Sigmoid colon (tissue), 7 donors: ENCODE measurements around the gene DGKD. TPM values are rescaled to one million over a fixed set of nuclear protein-coding genes. Genes with fewer than 3 reads are reported as not detected.

Source experiments
- DNase-seq: peaks from one replicate; pipeline ENCODE4 v3.0.0-alpha.2; 2019
- H3K27ac ChIP-seq, 4 donors: fragments of 200-600 bp; sonication (generic); one replicate each; pipeline ENCODE4 v1.5.1; 2016 to 2019; ENCODE audit warnings: mild to moderate bottlenecking in 1 of 4
- H3K27me3 ChIP-seq, 3 donors: fragments of 200-600 bp; sonication (generic); one replicate each; pipeline ENCODE4 v1.5.1; 2019; ENCODE audit warnings: mild to moderate bottlenecking in 1 of 3
- H3K36me3 ChIP-seq, 4 donors: fragments of 200-600 bp; sonication (generic); one replicate each; pipeline ENCODE4 v1.5.1; 2016 to 2019
- H3K4me1 ChIP-seq, 4 donors: fragments of 200-600 bp; sonication (generic); one replicate each; pipeline ENCODE4 v1.5.1; 2017 to 2019
- H3K4me3 ChIP-seq, 4 donors: fragments of 200-600 bp; sonication (generic); one replicate each; pipeline ENCODE4 v1.5.1; 2017 to 2019; ENCODE audit warnings: mild to moderate bottlenecking in 2 of 4, moderate library complexity in 1 of 4
- H3K9me3 ChIP-seq, 4 donors: fragments of 200-600 bp in 3 of 4; sonication (generic) in 3 of 4; one replicate each; pipeline versions ENCODE4 v1.5.1 to v1.6.1; 2013 to 2019
- CTCF ChIP-seq, 4 experiments: fragments of 450-650 bp in 3 of 4; fragments of 200-600 bp in 1 of 4; IDR thresholded peaks; one replicate each; pipeline ENCODE4 v1.5.1; 2016 to 2019; ENCODE audit warnings: antibody characterized with exemption in 4 of 4, mild to moderate bottlenecking in 3 of 4, moderate library complexity in 2 of 4
- EP300 ChIP-seq, 4 donors: sonication (generic); formaldehyde crosslinking; IDR thresholded peaks; one replicate each; pipeline ENCODE4 v1.6.1; 2017; ENCODE audit warnings: antibody characterized with exemption in 4 of 4
- POLR2A ChIP-seq, 2 donors: fragments of 450-650 bp; IDR thresholded peaks; one replicate each; pipeline ENCODE4 v1.6.1; 2016; ENCODE audit warnings: antibody characterized with exemption in 2 of 2, mild to moderate bottlenecking in 2 of 2, moderate library complexity in 2 of 2
- POLR2AphosphoS5 ChIP-seq, 4 donors: sonication (generic); formaldehyde crosslinking; IDR thresholded peaks; one replicate each; pipeline ENCODE4 v1.6.1; 2017; ENCODE audit warnings: antibody characterized with exemption in 4 of 4
- WGBS, 2 donors: extraction: QIAGEN DNeasy Blood & Tissue Kit; methylation state at CpG; one replicate each; pipeline ENCODE4 v1.1.7; 2013; 5-methylcytosine and 5-hydroxymethylcytosine counted together
- intact Hi-C: fragments of 100-400 bp; cut with DNase I; formaldehyde crosslinking; loops from one replicate; pipeline ENCODE4 v1.15.1; 2023
- polyA plus RNA-seq, 3 donors: library from polyadenylated mRNA; stranded (reverse); fragments of 200-250 nt; gene quantifications; one replicate each; pipeline ENCODE4 v1.2.3, GENCODE V29; 2013
- total RNA-seq, 4 donors: library from RNA; depleted of rRNA; stranded (reverse); fragments of >200 nt; gene quantifications; one replicate each; pipeline ENCODE4 v1.1.0, GENCODE V29; 2016
- donor health status: healthy with polysubstance abuse.
- donor health status: Bipolar disorder and iron deficiency.
- donor health status: healthy.

Gene DGKD
- total and polyA plus RNA-seq, 7 donors, result 10.7 to 67.0 (median 19.7) TPM

GRCh38 chr2:233342301-233342700 lies 12.0 kb upstream of the DGKD start:
- DNase-seq, result no peak
- Histone ChIP-seq H3K27ac (no peak overlapping the region), H3K9me3 (no peaks in the 10 kb centered on the region), H3K4me3 (no peak overlapping the region), H3K4me1 (no peaks in the 10 kb centered on the region), H3K36me3 (no peaks in the 10 kb centered on the region), H3K27me3 (no peaks in the 10 kb centered on the region)
- TF ChIP-seq POLR2A (IDR thresholded peaks at IDR 0.05), result no peak
- intact Hi-C loops, result no loop called here
- 81 to 89% methylated on average over 5 of the region's 5 CpGs for WGBS, 2 donors

DNA sequence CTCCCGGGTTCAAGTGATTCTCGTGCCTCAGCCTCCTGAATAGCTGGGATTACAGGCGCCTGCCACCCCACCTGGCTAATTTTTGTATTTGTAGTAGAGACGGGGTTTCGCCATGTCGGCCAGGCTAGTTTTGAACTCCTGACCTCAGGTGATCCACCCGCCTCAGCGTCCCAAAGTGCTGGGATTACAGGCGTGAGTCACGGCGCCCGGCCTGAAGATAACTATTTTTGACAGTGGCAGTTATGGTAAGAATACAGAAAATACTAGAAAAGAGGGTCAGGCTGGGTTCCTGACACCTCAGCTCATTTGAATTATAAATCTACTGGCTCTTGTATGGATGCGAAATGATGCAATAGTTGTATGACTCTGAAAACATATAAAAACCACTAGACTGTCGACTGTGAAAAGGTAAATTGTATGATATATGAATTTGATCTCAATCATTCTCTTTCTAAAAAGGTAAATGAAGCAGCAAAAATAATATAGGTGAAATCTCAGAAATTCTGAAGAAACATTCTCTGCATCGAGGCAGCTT lies 11.1 kb upstream of the DGKD start:
- no peaks in the 10 kb centered on the region for H3K27me3 ChIP-seq
- H3K9me3 ChIP-seq, result no peaks in the 10 kb centered on the region
- H3K27ac ChIP-seq, result no peak overlapping the region
- 93 to 94% methylated on average over 15 of the region's 15 CpGs for WGBS, 2 donors
- TF ChIP-seq POLR2AphosphoS5 (IDR thresholded peaks at IDR 0.05) (no peak), CTCF (IDR thresholded peaks at IDR 0.05) (no peak), POLR2A (IDR thresholded peaks at IDR 0.05) (no peak), EP300 (IDR thresholded peaks at IDR 0.05) (no peak)
- no peak for DNase-seq
- intact Hi-C loops, result no loop called here
- H3K36me3 ChIP-seq, result no peaks in the 10 kb centered on the region
- no peak overlapping the region for H3K4me3 ChIP-seq
- no peaks in the 10 kb centered on the region for H3K4me1 ChIP-seq

DNA sequence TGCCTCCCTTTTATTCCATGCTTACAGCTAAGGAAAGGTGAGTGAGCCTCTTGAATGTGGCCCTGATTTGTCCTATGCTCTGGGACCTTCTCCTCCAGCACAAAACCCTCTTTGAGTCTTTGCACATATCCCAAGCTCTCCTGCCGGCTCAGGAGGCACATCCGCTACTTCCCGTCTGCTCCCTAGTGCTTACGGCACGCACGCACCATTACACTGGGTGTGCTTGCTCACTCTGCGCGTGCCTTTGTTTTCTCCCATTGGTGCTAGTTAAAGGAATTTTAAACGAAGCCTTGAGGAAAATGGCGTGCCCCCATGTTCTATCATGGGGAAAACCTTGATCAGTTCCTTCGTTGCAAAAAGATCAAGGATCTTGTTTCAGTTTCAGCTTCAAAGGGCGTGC lies 7.9 kb upstream of the DGKD start:
- no peak for DNase-seq
- WGBS, 2 donors, result 93 to 95% methylated on average over 12 of the region's 12 CpGs
- no peak overlapping the region for H3K4me3 ChIP-seq
- no peaks in the 10 kb centered on the region for H3K27me3 ChIP-seq
- H3K27ac ChIP-seq, result no peak overlapping the region
- no peaks in the 10 kb centered on the region for H3K4me1 ChIP-seq
- TF ChIP-seq POLR2AphosphoS5 (IDR thresholded peaks at IDR 0.05), result no peak
- TF ChIP-seq CTCF (IDR thresholded peaks at IDR 0.05), result no peak
- TF ChIP-seq EP300 (IDR thresholded peaks at IDR 0.05), result no peak
- H3K36me3 ChIP-seq, result no peaks in the 10 kb centered on the region
- intact Hi-C loops, result no loop called here
- H3K9me3 ChIP-seq, result no peaks in the 10 kb centered on the region

DNA sequence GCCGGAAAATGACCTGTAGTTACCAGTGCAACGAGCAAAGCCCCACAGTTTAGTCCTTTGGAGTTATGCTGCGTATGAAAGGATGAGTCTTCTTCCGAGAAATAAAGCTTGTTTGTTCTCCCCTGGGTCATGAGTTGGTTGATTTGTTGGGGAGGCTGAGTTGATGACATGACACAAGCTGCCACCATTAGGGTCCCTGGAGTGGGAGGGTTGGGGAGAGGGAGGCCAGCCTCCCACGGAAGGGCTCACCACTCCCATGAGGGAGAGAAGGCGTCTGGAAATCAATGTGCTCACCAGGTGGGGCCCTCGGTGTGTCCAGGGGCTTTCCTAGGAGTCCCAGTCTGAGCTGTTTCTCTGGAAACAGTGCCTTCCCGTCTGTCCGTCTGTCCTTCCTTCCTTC lies 7.4 kb upstream of the DGKD start:
- H3K9me3 ChIP-seq, result no peaks in the 10 kb centered on the region
- no peak for TF ChIP-seq POLR2A (IDR thresholded peaks at IDR 0.05)
- no peak for TF ChIP-seq EP300 (IDR thresholded peaks at IDR 0.05)
- no peak for TF ChIP-seq CTCF (IDR thresholded peaks at IDR 0.05)
- TF ChIP-seq POLR2AphosphoS5 (IDR thresholded peaks at IDR 0.05), result no peak
- intact Hi-C loops, result no loop called here
- H3K4me1 ChIP-seq, result no peaks in the 10 kb centered on the region
- DNase-seq, result no peak
- 87 to 89% methylated on average over 9 of the region's 9 CpGs for WGBS, 2 donors
- H3K27ac ChIP-seq, result no peak overlapping the region
- no peaks in the 10 kb centered on the region for H3K27me3 ChIP-seq
- no peak overlapping the region for H3K4me3 ChIP-seq
- H3K36me3 ChIP-seq, result no peaks in the 10 kb centered on the region

DNA sequence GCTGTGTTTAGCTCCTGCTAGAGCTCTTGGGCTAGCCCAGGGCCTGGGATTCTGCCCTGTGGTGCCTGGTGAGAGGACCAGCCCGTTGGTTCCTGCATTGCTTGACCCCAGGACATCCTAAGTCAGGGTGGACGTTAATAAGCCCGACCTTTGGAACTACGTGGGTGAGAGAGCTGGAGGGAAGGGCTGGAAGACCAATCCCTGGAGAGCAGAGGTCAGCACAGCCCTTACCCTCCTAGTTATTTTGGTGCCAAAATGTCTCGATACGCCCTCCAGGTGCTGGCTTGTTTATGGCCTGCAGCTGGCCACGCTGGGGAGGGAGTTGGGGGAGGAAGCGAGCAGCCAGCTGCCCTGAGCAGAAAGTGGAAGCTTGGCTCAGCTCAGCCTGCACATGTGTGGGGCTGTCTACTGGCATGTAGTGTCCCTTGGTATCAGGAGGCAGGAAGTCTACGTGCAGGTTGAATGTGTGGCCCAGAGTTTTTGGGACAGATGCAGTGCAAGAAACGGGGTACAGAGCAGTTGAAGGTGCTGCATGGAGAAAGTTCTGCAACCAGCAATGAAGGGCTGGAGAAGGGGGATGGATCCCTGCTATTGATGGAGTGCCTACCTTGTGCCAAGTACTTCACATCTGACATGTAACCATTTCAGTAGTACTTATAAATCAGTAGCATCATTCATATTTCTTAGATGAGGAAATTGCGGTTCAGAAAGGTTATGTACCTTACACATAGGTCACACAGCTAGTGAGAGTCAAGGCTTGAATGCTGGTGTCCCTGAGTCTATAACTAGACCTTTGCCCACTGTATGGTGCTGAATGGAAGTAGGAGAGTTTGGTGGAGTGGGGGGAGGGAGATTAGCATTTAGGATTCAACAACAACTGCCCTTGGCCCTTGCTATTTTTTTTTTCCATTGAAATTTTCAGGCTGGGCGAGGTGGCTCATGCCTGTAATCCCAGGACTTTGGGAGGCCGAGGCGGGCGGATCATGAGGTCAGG lies 5.0 kb upstream of the DGKD start:
- no peak for DNase-seq

More for the DNA sequence above, 5.0 kb upstream of the DGKD start:
- no peaks in the 10 kb centered on the region for H3K9me3 ChIP-seq
- peaks cover 0 to 9% (median 6%) of the 10 kb centered on the region in 4 donors for H3K4me1 ChIP-seq
- TF ChIP-seq POLR2A (IDR thresholded peaks at IDR 0.05) (no peak), EP300 (IDR thresholded peaks at IDR 0.05) (no peak), POLR2AphosphoS5 (IDR thresholded peaks at IDR 0.05) (peak in 3 of 4 donors; percentile 36 to 56 (median 42))
- intact Hi-C loops, result no loop called here
- H3K4me3 ChIP-seq, result no peak overlapping the region
- WGBS, 2 donors, result 15 to 39% methylated on average over 15 of the region's 15 CpGs
- H3K27me3 ChIP-seq, result no peaks in the 10 kb centered on the region
- peak overlapping the region in 1 of 4 donors; percentile 5 for H3K27ac ChIP-seq
- no peaks in the 10 kb centered on the region for H3K36me3 ChIP-seq
